T-helper 1 cell treated with Interleukin-12 subunit alpha and Interleukin-12 subunit beta and Interleukin-4 antibody, amounts not matched to agents 30 μg/mL and 1 μg/mL, for 36 hours (primary cell): ENCODE data around the gene COA5.

Source experiments
- H3K27ac Mint-ChIP-seq: one replicate; pipeline ENCODE4 v1.8.0; 2021; ENCODE audit warnings: mild to moderate bottlenecking, mixed read lengths
- H3K27me3 Mint-ChIP-seq: one replicate; pipeline ENCODE4 v1.8.0; 2021; ENCODE audit warnings: low read depth, mixed read lengths
- H3K36me3 Mint-ChIP-seq: one replicate; pipeline ENCODE4 v1.8.0; 2021; ENCODE audit warnings: low read depth, mixed read lengths
- H3K4me1 Mint-ChIP-seq: one replicate; pipeline ENCODE4 v1.8.0; 2021; ENCODE audit warnings: low read depth, mixed read lengths
- H3K4me3 Mint-ChIP-seq: one replicate; pipeline ENCODE4 v1.8.0; 2021; ENCODE audit warnings: mild to moderate bottlenecking, moderate library complexity, mixed read lengths
- H3K9me3 Mint-ChIP-seq: one replicate; pipeline ENCODE4 v1.8.0; 2021; ENCODE audit warnings: mixed read lengths

COA5 gene

GRCh38 chr2:98559581-98559980, 48.7 kb downstream of the COA5 start:
- no peaks in the 10 kb centered on the region for H3K27me3 Mint-ChIP-seq
- H3K4me3 Mint-ChIP-seq: peak overlapping the region; percentile 44
- H3K9me3 Mint-ChIP-seq: no peaks in the 10 kb centered on the region
- peak overlapping the region; percentile 57 for H3K27ac Mint-ChIP-seq
- peaks cover 52% of the 10 kb centered on the region for H3K4me1 Mint-ChIP-seq
- peaks cover 71% of the 10 kb centered on the region for H3K36me3 Mint-ChIP-seq

- H3K4me1 Mint-ChIP-seq: peaks cover 55% of the 10 kb centered on the region
- H3K9me3 Mint-ChIP-seq: no peaks in the 10 kb centered on the region
- H3K27me3 Mint-ChIP-seq: no peaks in the 10 kb centered on the region
- H3K4me3 Mint-ChIP-seq: peak overlapping the region; percentile 44
- H3K36me3 Mint-ChIP-seq: peaks cover 72% of the 10 kb centered on the region
- H3K27ac Mint-ChIP-seq: peak overlapping the region; percentile 57
Measured at GRCh38 chr2:98558852-98559530, 49.3 kb downstream of the COA5 start.

- Mint-ChIP-seq H3K27ac (peak overlapping the region; percentile 24), H3K36me3 (peaks cover 82% of the 10 kb centered on the region), H3K27me3 (no peaks in the 10 kb centered on the region), H3K9me3 (no peaks in the 10 kb centered on the region), H3K4me1 (peaks cover 72% of the 10 kb centered on the region), H3K4me3 (no peak overlapping the region)
Measured at GRCh38 chr2:98556344-98557033, 51.8 kb downstream of the COA5 start.

- H3K4me3 Mint-ChIP-seq: no peak overlapping the region
- no peak overlapping the region for H3K27ac Mint-ChIP-seq
- H3K4me1 Mint-ChIP-seq: peaks cover 76% of the 10 kb centered on the region
- no peaks in the 10 kb centered on the region for H3K9me3 Mint-ChIP-seq
- H3K27me3 Mint-ChIP-seq: no peaks in the 10 kb centered on the region
- H3K36me3 Mint-ChIP-seq: peaks cover 79% of the 10 kb centered on the region
Measured at GRCh38 chr2:98555696-98556095, 52.6 kb downstream of the COA5 start.

- H3K27ac Mint-ChIP-seq: peak overlapping the region; percentile 23
- no peaks in the 10 kb centered on the region for H3K27me3 Mint-ChIP-seq
- H3K36me3 Mint-ChIP-seq: peaks cover 77% of the 10 kb centered on the region
Measured at GRCh38 chr2:98554116-98554861, 54.0 kb downstream of the COA5 start.

GRCh38 chr2:98552499-98553179, 55.7 kb downstream of the COA5 start:
- H3K9me3 Mint-ChIP-seq: no peaks in the 10 kb centered on the region
- peak overlapping the region; percentile 52 for H3K27ac Mint-ChIP-seq
- H3K4me1 Mint-ChIP-seq: peaks cover 76% of the 10 kb centered on the region
- H3K4me3 Mint-ChIP-seq: no peak overlapping the region
- no peaks in the 10 kb centered on the region for H3K27me3 Mint-ChIP-seq
- H3K36me3 Mint-ChIP-seq: peaks cover 71% of the 10 kb centered on the region

More at GRCh38 chr2:98554116-98554861, 54.0 kb downstream of the COA5 start:
- peaks cover 76% of the 10 kb centered on the region for H3K4me1 Mint-ChIP-seq
- no peak overlapping the region for H3K4me3 Mint-ChIP-seq
- no peaks in the 10 kb centered on the region for H3K9me3 Mint-ChIP-seq

GRCh38 chr2:98551316-98551715, 57.0 kb downstream of the COA5 start:
- H3K27me3 Mint-ChIP-seq: no peaks in the 10 kb centered on the region
- peak overlapping the region; percentile 49 for H3K4me3 Mint-ChIP-seq
- H3K4me1 Mint-ChIP-seq: peaks cover 80% of the 10 kb centered on the region
- H3K9me3 Mint-ChIP-seq: no peaks in the 10 kb centered on the region
- peak overlapping the region; percentile 82 for H3K27ac Mint-ChIP-seq
- H3K36me3 Mint-ChIP-seq: peaks cover 76% of the 10 kb centered on the region

- no peaks in the 10 kb centered on the region for H3K27me3 Mint-ChIP-seq
- no peak overlapping the region for H3K4me3 Mint-ChIP-seq
- peaks cover 77% of the 10 kb centered on the region for H3K36me3 Mint-ChIP-seq
- no peaks in the 10 kb centered on the region for H3K9me3 Mint-ChIP-seq
- H3K27ac Mint-ChIP-seq: peak overlapping the region; percentile 53
- H3K4me1 Mint-ChIP-seq: peaks cover 70% of the 10 kb centered on the region
Measured at GRCh38 chr2:98550165-98550564, 58.1 kb downstream of the COA5 start.
